ENCODE data around the gene MTX1. TPM values are rescaled to one million over a fixed set of nuclear protein-coding genes. Genes with fewer than 3 reads are reported as not detected.
"Not testable (repeated sequence)": the region's sequence is repeated elsewhere in the genome, so short reads cannot be mapped to it uniquely, and the experiment has no call there.

The MTX1 gene
- total RNA-seq, 2 donors from 2014 or later, result 42.6 to 53.0 TPM

DNA sequence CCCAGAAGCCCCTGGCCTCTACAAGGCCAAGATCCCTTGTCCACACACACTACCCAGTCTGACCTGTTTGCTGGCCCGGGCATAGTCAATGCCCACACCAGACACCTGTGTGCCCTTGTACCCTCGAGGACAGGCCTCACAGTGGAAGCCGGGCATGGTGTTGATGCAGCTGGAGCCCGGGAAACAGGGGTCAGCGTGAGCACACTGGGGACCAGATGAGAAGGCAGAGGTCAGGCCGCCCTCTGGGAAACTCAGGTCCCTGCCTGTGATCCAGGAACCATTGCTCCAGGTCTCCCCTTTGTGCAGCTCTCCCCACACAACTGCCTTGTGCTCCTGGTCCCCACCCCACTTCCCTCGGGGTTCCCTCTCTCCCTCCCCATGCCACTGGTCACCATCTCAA, 6.3 kb upstream of the MTX1 start:
- no peak overlapping the region for H3K27ac Mint-ChIP-seq
- no peaks in the 10 kb centered on the region for H3K36me3 Mint-ChIP-seq
- no peaks in the 10 kb centered on the region for H3K9me3 Mint-ChIP-seq
- peaks cover 5% of the 10 kb centered on the region in 2 donors for H3K4me1 Mint-ChIP-seq (ENCODE audit: low read depth in 2 of 2)
- DNase-seq (ENCODE audit: low spot score) (no peak), ATAC-seq (no peak)
- no peak overlapping the region for H3K4me3 Mint-ChIP-seq
- no peaks in the 10 kb centered on the region for H3K27me3 Mint-ChIP-seq

DNA sequence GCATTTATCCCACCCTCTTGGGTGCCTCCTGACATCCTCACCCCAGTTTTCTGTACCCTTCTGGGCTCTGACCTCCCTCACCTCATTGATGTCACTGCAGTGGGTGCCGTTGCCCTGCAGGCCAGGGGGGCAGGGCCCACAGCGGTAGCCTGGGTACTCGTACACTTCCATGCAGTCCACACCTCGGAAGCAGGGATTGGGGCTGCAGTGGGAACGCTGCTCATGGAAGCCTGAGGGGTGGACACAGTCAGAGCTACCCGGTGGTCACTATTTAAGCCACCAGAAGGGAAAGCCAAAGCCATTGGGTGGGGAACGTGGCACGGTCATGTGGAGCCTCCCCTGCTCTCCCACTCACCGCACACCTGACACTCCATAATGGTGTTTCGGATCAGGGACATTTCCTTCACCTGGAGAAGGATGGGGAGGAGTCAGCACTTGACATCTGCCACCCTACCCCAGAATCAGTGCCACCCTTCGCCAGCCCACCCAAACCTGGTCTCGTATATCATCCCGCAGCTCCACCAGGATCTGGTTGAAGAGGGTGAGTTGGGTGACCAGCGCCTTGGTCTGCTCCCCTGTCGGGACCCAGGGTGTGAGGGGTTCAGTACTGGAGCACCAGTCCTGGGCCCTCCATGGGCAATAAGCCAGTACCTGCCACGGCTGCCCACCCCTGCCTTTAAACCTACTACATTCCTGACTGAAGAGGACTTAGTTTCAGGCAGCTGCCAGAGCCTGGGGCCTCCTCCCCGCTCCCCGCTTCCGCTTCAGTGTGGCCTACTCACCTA, 5.6 kb upstream of the MTX1 start:
- H3K9me3 Mint-ChIP-seq, result no peaks in the 10 kb centered on the region
- no peak overlapping the region for H3K27ac Mint-ChIP-seq
- ATAC-seq (no peak), DNase-seq (ENCODE audit: low spot score) (no peak)
- H3K4me3 Mint-ChIP-seq, result no peak overlapping the region
- H3K27me3 Mint-ChIP-seq, result no peaks in the 10 kb centered on the region
- H3K36me3 Mint-ChIP-seq, result no peaks in the 10 kb centered on the region
- H3K4me1 Mint-ChIP-seq (ENCODE audit: low read depth in 2 of 2), result peaks cover 10 to 11% of the 10 kb centered on the region in 2 donors

DNA sequence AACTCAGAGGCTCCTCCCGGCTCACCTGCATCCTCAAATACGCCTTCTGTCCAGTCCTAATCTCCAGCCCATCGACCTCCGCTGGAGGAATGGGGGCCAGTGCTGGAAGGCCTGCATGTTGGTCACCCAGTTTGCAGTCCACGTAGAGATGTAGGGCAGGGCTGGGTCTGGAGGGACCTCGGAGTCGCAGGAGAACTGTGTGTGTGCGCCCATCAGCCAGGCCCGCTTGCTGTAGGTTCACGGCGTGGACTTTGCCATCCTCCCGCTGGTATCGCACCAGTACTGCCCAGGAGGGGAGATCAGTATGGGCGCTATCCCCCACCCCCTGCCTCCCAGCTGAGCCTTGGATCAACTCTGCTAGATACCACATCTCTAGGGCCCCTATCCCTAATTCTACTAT, 3.5 kb upstream of the MTX1 start:
- H3K9me3 Mint-ChIP-seq, result no peaks in the 10 kb centered on the region
- DNase-seq (ENCODE audit: low spot score) (no peak), ATAC-seq (no peak)
- no peaks in the 10 kb centered on the region for H3K36me3 Mint-ChIP-seq
- no peak overlapping the region for H3K27ac Mint-ChIP-seq
- peaks cover 19 to 21% of the 10 kb centered on the region in 2 donors for H3K4me1 Mint-ChIP-seq (ENCODE audit: low read depth in 2 of 2)
- H3K27me3 Mint-ChIP-seq, result no peaks in the 10 kb centered on the region
- H3K4me3 Mint-ChIP-seq, result no peak overlapping the region

DNA sequence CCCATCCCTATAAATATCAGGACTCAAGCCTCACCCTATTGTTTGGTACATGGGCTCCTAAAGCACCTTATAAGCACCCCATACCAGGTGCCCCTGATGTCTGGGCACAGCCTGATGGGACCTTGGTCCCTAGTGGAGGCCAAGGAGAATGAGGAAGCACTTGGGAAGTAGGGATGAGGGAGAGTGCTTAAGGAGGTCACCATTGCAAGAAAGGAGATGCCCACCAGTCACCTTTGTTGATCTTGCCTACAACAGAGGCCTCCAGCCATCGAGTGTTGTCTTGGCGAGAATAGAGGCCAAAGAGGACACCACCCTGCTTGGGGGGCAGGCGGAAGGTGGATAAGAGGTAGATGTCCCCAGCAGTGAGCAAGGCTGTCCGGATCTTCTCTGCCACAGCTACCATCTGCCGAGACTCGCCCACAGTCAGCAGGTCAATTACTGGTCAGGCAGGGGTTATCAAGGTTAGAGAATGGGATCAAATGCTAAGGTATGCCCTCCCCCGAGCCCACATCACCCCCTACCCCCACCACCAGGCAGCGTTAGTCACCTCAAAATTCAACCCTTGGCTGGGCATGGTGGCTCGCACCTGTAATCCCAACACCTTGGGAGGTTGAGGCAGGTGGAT, 2.4 kb upstream of the MTX1 start:
- H3K36me3 Mint-ChIP-seq, result no peaks in the 10 kb centered on the region
- ATAC-seq (no peak), DNase-seq (ENCODE audit: low spot score) (no peak)
- H3K4me3 Mint-ChIP-seq, result no peak overlapping the region
- no peak overlapping the region for H3K27ac Mint-ChIP-seq
- no peaks in the 10 kb centered on the region for H3K27me3 Mint-ChIP-seq
- H3K4me1 Mint-ChIP-seq (ENCODE audit: low read depth in 2 of 2), result peaks cover 23 to 27% of the 10 kb centered on the region in 2 donors
- no peaks in the 10 kb centered on the region for H3K9me3 Mint-ChIP-seq

DNA sequence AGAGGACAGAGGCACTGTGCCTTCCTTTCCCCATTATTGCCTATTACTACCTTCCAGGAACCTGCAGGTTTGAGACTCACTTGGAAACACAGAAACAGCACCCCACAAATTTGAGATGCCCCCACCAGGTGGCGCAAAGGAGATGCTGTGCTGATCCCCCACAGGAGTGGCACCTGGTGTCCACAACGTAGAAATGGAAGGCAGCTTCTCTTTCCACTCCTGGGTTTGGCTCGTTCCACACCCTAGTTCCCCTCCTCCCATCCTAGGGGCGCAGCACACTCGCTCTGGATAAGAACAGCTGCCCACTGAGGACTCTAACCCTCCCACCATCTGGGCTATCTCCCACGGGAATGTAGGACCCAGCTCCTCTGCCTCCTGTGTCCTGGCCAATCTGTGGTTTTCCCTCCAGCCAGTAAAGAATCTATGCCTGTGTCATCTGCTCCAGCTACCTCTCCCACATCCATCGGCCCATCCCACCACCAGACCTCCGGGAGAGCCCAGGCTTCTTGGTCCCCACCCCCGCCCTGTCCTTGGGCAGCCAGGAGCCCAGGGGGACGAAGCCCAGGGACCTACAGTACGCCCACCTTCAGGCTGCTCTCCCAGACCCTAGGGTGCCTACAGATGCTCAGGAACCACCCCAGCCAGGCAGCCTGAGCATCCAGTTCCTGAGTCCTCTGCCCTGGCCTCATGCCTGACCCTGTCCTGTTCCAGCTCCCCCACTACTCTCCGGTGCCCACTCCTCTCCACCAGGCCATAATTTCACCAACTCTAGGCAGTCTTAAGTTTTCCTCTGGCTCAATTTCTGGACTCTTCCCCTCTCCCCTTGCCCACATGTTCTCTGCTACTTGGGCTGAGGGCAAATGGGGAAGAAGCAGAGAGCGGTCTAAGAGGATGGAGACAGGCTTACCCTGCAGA, 1.3 kb upstream of the MTX1 start:
- H3K36me3 Mint-ChIP-seq, result no peaks in the 10 kb centered on the region
- peak overlapping the region; percentile 24 to 53 for H3K27ac Mint-ChIP-seq
- peak overlapping the region; percentile 62 for H3K4me3 Mint-ChIP-seq
- H3K9me3 Mint-ChIP-seq, result no peaks in the 10 kb centered on the region
- DNase-seq (ENCODE audit: low spot score) (peak; percentile 85), ATAC-seq (peak in 1 of 2 donors; percentile 41)
- no peaks in the 10 kb centered on the region for H3K27me3 Mint-ChIP-seq
- H3K4me1 Mint-ChIP-seq (ENCODE audit: low read depth in 2 of 2), result peaks cover 23 to 27% of the 10 kb centered on the region in 2 donors

DNA sequence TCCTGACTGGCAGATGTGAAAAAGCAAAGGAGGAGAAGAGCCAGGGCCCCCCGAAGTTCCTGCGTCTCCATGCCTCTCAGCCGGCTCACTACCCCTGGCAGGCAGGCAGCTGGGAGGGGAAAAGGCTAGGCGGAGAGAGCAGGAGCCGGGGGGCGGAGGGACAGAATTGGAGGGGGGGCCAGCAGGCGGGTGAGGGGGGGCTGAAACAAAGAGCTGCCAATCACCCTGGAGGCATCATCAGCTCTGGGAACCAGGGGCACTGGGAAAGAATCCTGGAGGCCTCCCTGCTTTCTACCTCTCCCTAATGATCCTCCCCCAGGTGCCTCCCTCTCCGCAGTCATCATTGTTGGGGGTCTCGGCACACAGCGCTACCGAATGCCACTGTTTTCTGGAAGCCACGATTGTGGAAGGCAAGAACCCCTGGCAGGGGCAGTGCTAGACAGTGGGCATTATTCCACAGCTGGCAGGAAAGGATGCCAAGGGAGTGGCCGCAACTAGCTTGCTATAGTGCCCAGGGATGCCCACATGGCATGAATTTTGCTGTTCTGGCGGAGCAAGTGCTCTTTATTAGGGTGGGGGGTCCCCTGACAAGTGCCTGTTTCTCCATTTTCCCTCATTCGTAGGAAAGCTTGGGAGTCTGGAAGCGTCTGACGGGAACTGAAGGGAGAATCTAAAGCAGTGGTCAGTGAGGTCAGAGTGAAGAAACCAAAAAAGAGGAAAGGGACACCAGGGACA, 522 bp upstream of the MTX1 start, which contains the start of gene THBS3:
TSS of gene THBS3 (minus strand) at position 92 of the 735 bp plus-strand sequence. CDS start at position 71, 21 bp downstream.
- no peaks in the 10 kb centered on the region for H3K9me3 Mint-ChIP-seq
- H3K27me3 Mint-ChIP-seq, result no peaks in the 10 kb centered on the region
- H3K4me1 Mint-ChIP-seq (ENCODE audit: low read depth in 2 of 2), result peaks cover 23 to 27% of the 10 kb centered on the region in 2 donors
- H3K4me3 Mint-ChIP-seq, result peak within 1 kb of the TSS; percentile 94
- peak within 1 kb of the TSS; percentile 68 to 80 for H3K27ac Mint-ChIP-seq
- DNase-seq (ENCODE audit: low spot score) (no peak), ATAC-seq (no peak)
- H3K36me3 Mint-ChIP-seq, result no peaks in the 10 kb centered on the region

DNA sequence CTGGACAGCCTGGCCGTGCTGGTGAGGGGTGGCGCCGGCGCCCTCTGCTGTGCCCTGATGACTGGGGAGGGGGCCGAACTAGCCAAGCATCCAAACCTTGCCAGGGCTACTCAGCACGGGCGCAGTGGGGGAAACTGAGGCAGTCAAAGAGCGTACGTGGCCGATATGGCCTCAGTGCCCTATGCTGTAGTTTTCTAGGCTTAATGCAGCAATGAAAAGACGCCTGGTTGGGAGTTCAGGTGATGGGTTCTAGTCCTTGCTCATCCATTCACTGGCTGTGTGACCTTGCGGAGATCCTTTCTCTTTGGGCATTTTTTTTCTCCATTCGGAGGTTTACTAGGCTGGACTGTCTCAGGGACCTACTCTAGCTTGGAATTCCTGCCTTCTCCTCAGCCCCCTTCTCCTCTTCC, 822 bp downstream of the MTX1 start:
- H3K4me3 Mint-ChIP-seq, result peak overlapping the region; percentile 94
- ATAC-seq, result no peak
- H3K9me3 Mint-ChIP-seq, result no peaks in the 10 kb centered on the region
- no peaks in the 10 kb centered on the region for H3K36me3 Mint-ChIP-seq
- no peak for DNase-seq (ENCODE audit: low spot score)
- H3K27ac Mint-ChIP-seq, result peak overlapping the region; percentile 68 to 87
- no peaks in the 10 kb centered on the region for H3K27me3 Mint-ChIP-seq
- peaks cover 23 to 27% of the 10 kb centered on the region in 2 donors for H3K4me1 Mint-ChIP-seq (ENCODE audit: low read depth in 2 of 2)

DNA sequence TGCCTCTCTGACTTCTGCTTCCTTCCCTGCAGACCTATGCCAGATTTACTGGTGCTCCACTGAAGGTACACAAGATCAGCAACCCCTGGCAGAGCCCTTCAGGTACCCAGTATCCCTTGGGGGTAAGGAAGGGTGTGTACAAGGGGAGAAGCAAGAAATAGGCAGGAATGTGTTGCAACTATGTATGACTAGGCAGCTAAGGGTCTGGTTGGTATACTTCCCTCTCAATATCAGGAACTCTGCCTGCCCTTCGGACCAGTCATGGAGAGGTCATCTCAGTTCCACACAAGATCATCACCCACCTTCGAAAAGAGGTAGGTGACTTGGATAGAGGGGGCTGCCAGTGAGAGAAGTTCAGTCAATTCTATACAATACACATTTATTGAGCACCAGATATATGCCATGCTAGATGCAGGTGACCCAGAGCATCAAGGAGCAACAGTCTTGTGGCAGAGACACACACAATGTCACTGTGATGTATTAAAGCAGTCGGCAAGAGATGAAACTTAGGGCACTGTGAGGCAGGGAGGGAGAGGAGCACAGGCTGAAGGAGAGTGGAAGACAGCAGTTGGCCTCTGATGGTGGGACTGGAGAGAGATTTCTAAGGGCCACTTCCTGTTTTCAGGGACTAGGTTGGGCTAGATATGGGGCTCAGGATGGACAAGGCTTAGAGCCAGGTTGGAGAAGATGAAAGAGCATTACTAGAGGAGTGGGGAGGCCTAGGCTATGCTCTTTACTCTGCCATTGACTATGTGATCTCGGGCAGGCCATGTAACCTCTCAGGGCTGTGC, 2.0 kb downstream of the MTX1 start:
- Mint-ChIP-seq H3K4me1 (ENCODE audit: low read depth in 2 of 2) (peaks cover 23 to 27% of the 10 kb centered on the region in 2 donors), H3K36me3 (no peaks in the 10 kb centered on the region), H3K4me3 (no peak overlapping the region), H3K27ac (peak overlapping the region in 1 of 2 donors; percentile 87), H3K9me3 (no peaks in the 10 kb centered on the region), H3K27me3 (no peaks in the 10 kb centered on the region)
- ATAC-seq, result no peak
- no peak for DNase-seq (ENCODE audit: low spot score)

DNA sequence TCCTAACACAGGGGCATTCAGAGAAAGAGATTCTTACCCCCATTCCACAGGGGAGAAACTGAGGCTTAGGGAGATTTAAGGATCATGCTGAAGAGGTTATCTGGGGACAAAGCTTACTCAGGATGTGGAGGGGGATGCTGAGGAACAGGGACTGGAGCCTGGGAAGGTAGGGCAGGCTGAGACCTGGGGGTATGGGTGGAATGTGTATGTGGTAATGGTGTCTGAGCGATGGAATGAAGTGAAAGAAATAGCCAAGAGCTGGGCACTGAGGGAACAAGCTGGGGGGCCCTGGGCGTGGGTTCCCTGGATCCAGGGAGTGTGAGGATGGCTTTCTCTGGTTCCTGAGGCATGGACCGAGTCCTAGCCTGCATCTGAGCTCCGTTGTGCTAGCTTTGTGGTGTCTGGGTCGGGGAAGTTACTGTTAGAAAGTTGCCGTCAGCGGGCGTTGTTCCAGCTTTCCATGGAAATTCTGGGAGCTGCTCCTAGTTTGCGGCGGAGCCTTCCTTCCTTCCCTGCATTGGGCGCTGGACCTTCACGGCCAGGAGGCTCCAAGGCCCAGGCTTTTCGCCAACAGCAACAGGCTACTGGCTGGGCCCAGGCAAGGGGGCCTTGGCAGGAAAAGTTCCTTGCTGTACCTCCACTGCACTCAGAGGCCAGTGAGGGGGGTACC, 3.0 kb downstream of the MTX1 start:
- not testable (repeated sequence) for H3K27ac Mint-ChIP-seq; H3K9me3 Mint-ChIP-seq; ATAC-seq; H3K36me3 Mint-ChIP-seq; DNase-seq (ENCODE audit: low spot score); H3K4me3 Mint-ChIP-seq; H3K27me3 Mint-ChIP-seq
- H3K4me1 Mint-ChIP-seq (ENCODE audit: low read depth in 2 of 2), result peaks cover 23 to 27% of the 10 kb centered on the region in 2 donors

DNA sequence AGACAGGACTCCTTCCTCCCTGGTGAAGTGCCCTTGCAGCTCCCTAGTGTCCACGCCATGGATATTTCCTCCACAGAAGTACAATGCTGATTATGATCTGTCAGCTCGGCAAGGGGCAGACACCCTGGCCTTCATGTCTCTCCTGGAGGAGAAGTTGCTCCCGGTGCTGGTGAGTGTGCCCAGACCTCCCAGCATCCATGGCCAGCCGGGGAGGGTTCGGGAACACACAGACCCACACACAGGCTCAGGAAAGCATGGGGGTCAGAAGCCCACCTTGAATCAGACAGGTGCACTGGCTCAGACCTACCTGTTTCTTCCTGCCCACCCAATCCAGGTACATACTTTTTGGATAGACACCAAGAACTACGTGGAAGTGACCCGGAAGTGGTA, 3.6 kb downstream of the MTX1 start:
- H3K4me3 Mint-ChIP-seq; H3K27ac Mint-ChIP-seq; H3K9me3 Mint-ChIP-seq; H3K27me3 Mint-ChIP-seq; H3K36me3 Mint-ChIP-seq; DNase-seq (ENCODE audit: low spot score); ATAC-seq: not testable (repeated sequence)
- peaks cover 20 to 23% of the 10 kb centered on the region in 2 donors for H3K4me1 Mint-ChIP-seq (ENCODE audit: low read depth in 2 of 2)

DNA sequence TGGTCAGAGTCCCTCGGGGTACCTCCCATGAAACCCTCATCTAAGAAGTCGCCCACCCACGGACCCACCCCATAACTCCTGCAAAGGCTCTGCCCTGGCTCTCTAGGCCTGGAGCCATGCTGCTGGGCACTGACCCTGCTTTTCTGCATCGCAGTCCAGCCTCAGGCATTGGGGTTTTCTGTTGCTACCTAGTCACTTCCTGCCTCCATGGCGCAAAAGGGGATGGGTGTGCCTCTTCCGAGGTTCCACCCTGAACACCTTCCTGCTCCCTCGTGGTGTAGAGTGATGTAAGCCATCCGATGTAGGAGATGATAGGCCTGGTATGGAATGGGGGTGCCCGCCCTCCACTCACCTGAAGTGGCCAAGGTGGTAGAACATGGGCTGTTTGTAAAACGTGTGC, 6.2 kb downstream of the MTX1 start:
- not testable (repeated sequence) for H3K4me3 Mint-ChIP-seq; ATAC-seq; H3K9me3 Mint-ChIP-seq; H3K27me3 Mint-ChIP-seq; H3K27ac Mint-ChIP-seq; H3K36me3 Mint-ChIP-seq; DNase-seq (ENCODE audit: low spot score)
- H3K4me1 Mint-ChIP-seq (ENCODE audit: low read depth in 2 of 2), result peaks cover 16 to 20% of the 10 kb centered on the region in 2 donors
